Measurements from ENCODE around the gene ANKMY2.

ANKMY2 gene

GRCh38 chr7:16650266-16650665 lies 4.7 kb upstream of the ANKMY2 start:
- DNase-seq (ENCODE audit: low read depth) = no peak
- no peak overlapping the region for H3K4me3 ChIP-seq (replicated peaks; ENCODE audit: low read depth, low read length)
- no peak for TF ChIP-seq CTCF (IDR thresholded peaks at IDR 0.05; ENCODE audit: low read length, missing control alignments)

- peak; percentile 34 for DNase-seq (ENCODE audit: low read depth)
- no peak for TF ChIP-seq CTCF (IDR thresholded peaks at IDR 0.05; ENCODE audit: low read length, missing control alignments)
- H3K4me3 ChIP-seq (replicated peaks; ENCODE audit: low read depth, low read length) = no peak overlapping the region
Measured at GRCh38 chr7:16649196-16649595, 3.6 kb upstream of the ANKMY2 start.

- DNase-seq (ENCODE audit: low read depth) = no peak
- no peak for TF ChIP-seq CTCF (IDR thresholded peaks at IDR 0.05; ENCODE audit: low read length, missing control alignments)
- peak overlapping the region; percentile 5 for H3K4me3 ChIP-seq (replicated peaks; ENCODE audit: low read depth, low read length)
Measured at GRCh38 chr7:16648551-16648950, 3.0 kb upstream of the ANKMY2 start.

- no peak for TF ChIP-seq CTCF (IDR thresholded peaks at IDR 0.05; ENCODE audit: low read length, missing control alignments)
- no peak for DNase-seq (ENCODE audit: low read depth)
- peak overlapping the region; percentile 89 for H3K4me3 ChIP-seq (replicated peaks; ENCODE audit: low read depth, low read length)
Measured at GRCh38 chr7:16647435-16647960, 1.9 kb upstream of the ANKMY2 start.

- H3K4me3 ChIP-seq (replicated peaks; ENCODE audit: low read depth, low read length) = peak overlapping the region; percentile 89
- DNase-seq (ENCODE audit: low read depth) = no peak
- TF ChIP-seq CTCF (IDR thresholded peaks at IDR 0.05; ENCODE audit: low read length, missing control alignments) = no peak
Measured at GRCh38 chr7:16646472-16647072, 1.0 kb upstream of the ANKMY2 start.

- no peak for TF ChIP-seq CTCF (IDR thresholded peaks at IDR 0.05; ENCODE audit: low read length, missing control alignments)
- H3K4me3 ChIP-seq (replicated peaks; ENCODE audit: low read depth, low read length) = peak overlapping the region; percentile 89
- DNase-seq (ENCODE audit: low read depth) = peak; percentile 33
Measured at GRCh38 chr7:16644636-16645592, 640 bp downstream of the ANKMY2 start.
